Measurements from ENCODE around the gene SUN5. TPM values are rescaled to one million over a fixed set of nuclear protein-coding genes. Genes with fewer than 3 reads are reported as not detected.

Gene SUN5
- total and polyA plus RNA-seq, 7 donors: not detected

DNA sequence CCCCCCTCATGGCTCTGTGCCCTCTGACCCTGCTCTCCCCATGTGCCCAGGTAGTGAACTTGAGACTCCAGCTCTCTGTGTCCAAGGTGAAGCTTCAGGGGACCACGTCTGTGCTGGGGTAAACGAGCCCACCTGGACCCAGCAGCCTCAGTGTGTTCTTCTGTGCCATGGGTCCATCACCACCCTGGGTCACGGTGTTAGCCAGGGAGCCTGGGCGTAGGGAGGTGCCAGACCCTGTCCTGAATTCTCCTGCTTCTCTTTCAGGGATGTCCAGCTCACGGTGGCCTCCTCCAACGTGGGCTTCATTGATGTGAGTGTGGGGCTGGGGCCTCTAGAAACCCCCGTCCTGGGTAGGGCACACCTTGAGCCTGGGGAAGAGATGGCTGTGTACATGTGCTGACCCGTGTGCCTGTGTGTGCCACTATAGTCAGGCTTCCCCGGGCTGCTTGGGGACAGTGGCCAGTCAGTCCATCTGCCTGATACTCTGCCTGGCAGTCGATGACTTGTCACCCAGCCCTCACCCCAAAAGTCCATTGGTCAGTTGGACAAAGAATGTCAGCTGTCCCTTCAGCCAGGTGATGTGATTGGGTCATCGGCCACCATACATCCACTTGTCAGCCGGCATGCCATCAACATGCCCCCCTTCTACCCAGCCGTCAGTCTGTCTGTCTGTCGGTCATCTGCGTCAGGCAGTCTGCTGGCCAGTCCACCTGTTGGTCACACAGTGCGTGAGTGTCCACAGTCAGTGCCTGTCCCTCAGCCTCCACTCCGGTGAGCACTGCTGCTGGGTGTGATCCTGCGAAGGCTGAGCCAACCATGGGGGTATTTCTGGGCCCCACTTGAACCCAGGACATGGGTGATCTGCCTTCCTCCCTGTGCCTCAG is 16.3 kb upstream of the SUN5 start:
- Histone ChIP-seq H3K36me3 (no peaks in the 10 kb centered on the region), H3K4me1 (no peaks in the 10 kb centered on the region), H3K27me3 (peaks cover 0 to 6% (median 0%) of the 10 kb centered on the region in 3 donors), H3K9me3 (no peaks in the 10 kb centered on the region), H3K27ac (no peak overlapping the region), H3K4me3 (no peak overlapping the region)
- no peak for DNase-seq
- 79 to 88% methylated on average over 18 of the region's 18 CpGs for WGBS, 2 donors
- TF ChIP-seq, protein P1, sequence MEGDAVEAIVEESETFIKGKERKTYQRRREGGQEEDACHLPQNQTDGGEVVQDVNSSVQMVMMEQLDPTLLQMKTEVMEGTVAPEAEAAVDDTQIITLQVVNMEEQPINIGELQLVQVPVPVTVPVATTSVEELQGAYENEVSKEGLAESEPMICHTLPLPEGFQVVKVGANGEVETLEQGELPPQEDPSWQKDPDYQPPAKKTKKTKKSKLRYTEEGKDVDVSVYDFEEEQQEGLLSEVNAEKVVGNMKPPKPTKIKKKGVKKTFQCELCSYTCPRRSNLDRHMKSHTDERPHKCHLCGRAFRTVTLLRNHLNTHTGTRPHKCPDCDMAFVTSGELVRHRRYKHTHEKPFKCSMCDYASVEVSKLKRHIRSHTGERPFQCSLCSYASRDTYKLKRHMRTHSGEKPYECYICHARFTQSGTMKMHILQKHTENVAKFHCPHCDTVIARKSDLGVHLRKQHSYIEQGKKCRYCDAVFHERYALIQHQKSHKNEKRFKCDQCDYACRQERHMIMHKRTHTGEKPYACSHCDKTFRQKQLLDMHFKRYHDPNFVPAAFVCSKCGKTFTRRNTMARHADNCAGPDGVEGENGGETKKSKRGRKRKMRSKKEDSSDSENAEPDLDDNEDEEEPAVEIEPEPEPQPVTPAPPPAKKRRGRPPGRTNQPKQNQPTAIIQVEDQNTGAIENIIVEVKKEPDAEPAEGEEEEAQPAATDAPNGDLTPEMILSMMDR (IDR thresholded peaks at IDR 0.05): no peak
- TF ChIP-seq POLR2AphosphoS5 (IDR thresholded peaks at IDR 0.05): no peak
- TF ChIP-seq POLR2A (IDR thresholded peaks at IDR 0.05): no peak
- TF ChIP-seq EP300 (IDR thresholded peaks at IDR 0.05): no peak
- intact Hi-C loops (cut with DNase I): loop anchor here (10.0 kb wide), 1 partner anchor 56 kb away; no protein-coding TSS in a partner anchor

DNA sequence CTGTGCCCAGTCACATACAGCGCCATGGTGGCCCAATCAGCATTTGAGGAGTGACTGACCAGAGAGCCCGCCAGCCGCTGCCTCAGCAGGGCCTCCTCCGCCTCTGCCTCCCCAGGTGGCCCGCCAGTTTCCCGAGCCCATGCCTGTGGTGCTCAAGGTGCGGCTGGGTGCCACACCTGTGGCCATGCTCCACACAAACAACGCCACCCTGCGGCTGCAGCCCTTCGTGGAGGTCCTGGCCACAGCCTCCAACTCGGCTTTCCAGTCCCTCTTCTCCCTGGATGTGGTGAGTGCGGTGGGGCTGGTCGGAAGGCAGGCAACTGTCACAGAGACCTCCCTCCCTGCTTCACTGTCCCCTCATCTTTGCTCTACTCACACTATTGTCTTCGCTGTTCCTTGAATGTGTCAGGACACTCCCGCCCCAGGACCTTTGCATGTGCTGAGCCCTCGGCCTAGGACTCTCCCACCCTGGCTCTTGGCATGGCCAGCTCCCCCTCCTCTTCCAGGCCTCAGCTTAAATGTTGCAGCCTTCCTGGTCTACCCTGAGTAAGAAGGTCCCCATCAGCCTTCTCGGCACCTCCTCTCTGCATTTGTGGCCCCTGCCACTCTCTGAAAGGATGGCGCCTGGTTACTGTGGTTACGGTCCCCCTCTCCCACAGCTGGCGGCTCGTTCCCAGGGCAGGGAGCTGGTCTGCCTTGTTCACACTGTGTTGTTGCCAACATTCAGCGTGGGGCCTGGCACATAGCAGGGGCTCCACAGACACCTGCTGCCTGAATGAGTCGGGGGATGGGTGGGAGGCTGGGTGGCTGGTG is 15.4 kb upstream of the SUN5 start:
- DNase-seq: no peak
- intact Hi-C loops (cut with DNase I): loop anchor here (10.0 kb wide), 1 partner anchor 55 kb away; no protein-coding TSS in a partner anchor
- Histone ChIP-seq H3K9me3 (no peaks in the 10 kb centered on the region), H3K4me1 (no peaks in the 10 kb centered on the region), H3K27me3 (peaks cover 0 to 6% (median 0%) of the 10 kb centered on the region in 3 donors), H3K36me3 (no peaks in the 10 kb centered on the region), H3K27ac (no peak overlapping the region), H3K4me3 (no peak overlapping the region)
- 81 to 88% methylated on average over 23 of the region's 23 CpGs for WGBS, 2 donors
- TF ChIP-seq EP300 (IDR thresholded peaks at IDR 0.05): no peak
- TF ChIP-seq POLR2A (IDR thresholded peaks at IDR 0.05): no peak
- TF ChIP-seq, protein P1 (IDR thresholded peaks at IDR 0.05): no peak
- no peak for TF ChIP-seq POLR2AphosphoS5 (IDR thresholded peaks at IDR 0.05)

DNA sequence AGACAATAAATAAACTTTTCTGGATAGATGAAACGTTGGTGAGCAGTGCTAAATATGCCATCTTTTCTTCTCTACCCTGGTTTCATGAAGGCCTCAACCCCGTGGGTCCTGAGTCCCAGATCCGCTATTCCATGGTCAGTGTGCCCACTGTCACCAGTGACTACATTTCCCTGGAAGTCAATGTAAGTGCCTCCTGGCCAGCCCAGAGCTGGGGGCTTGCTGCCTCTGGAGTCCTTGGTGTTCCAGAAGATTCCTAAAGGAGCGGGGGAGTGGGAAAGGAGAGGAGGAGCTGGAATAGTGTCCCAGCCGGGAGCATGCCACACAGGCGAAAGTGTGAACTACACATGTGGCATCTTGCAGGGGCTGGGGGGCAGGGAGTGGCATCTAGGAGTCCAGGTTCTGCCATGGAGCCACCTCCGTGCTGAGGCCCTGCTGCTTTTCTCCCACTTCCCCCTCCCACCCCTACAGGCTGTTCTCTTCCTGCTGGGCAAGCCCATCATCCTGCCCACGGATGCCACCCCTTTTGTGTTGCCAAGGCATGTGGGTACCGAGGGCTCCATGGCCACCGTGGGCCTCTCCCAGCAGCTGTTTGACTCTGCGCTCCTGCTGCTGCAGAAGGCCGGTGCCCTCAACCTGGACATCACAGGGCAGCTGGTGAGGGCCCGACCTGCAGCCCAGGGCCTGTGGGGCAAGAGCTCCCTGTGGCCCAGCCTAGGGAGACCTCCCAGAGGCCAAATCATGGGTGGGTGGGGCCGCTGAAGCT is 14.1 kb upstream of the SUN5 start:
- no peak for TF ChIP-seq EP300 (IDR thresholded peaks at IDR 0.05)
- no peak for TF ChIP-seq POLR2A (IDR thresholded peaks at IDR 0.05)
- no peak for TF ChIP-seq POLR2AphosphoS5 (IDR thresholded peaks at IDR 0.05)
- TF ChIP-seq, protein P1 (IDR thresholded peaks at IDR 0.05): no peak
- no peak overlapping the region for H3K27ac ChIP-seq
- intact Hi-C loops (cut with DNase I): no loop called here
- H3K4me3 ChIP-seq: no peak overlapping the region
- no peak for DNase-seq
- H3K9me3 ChIP-seq: no peaks in the 10 kb centered on the region
- no peaks in the 10 kb centered on the region for H3K36me3 ChIP-seq
- peaks cover 0 to 6% (median 0%) of the 10 kb centered on the region in 3 donors for H3K27me3 ChIP-seq
- no peaks in the 10 kb centered on the region for H3K4me1 ChIP-seq
- WGBS, 2 donors: 55 to 74% methylated on average over 14 of the region's 14 CpGs

DNA sequence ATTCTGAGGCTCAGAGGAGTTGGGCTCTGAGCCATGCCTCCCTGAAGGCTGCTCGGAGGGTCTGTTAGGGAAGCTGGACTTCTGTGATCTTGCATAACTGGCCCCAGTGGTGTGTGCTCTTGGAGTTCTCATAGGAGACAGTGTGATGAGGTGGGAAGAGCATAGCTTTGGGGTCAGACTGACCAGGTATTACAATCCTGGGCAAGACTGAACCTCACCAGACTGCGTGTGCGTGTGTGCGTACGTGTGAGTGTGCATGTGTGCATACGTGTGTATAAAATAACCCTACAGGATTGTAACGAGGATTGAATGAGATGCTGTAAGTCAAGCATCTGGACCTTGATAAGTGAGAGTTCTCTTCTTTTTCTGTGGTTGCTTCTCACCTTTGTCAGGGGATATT is 13.3 kb upstream of the SUN5 start:
- H3K4me1 ChIP-seq: no peaks in the 10 kb centered on the region
- intact Hi-C loops (cut with DNase I): no loop called here
- DNase-seq: no peak
- WGBS, 2 donors: 69 to 87% methylated on average over 7 of the region's 7 CpGs
- TF ChIP-seq EP300 (IDR thresholded peaks at IDR 0.05) (no peak), POLR2AphosphoS5 (IDR thresholded peaks at IDR 0.05) (no peak), POLR2A (IDR thresholded peaks at IDR 0.05) (no peak)
- TF ChIP-seq, protein P1 (IDR thresholded peaks at IDR 0.05): no peak
- H3K27ac ChIP-seq: no peak overlapping the region
- no peaks in the 10 kb centered on the region for H3K36me3 ChIP-seq
- H3K4me3 ChIP-seq: no peak overlapping the region
- H3K9me3 ChIP-seq: no peaks in the 10 kb centered on the region
- peaks cover 0 to 6% (median 0%) of the 10 kb centered on the region in 3 donors for H3K27me3 ChIP-seq

Data from sigmoid colon (tissue), 7 donors.